ENCODE measurements around the gene MCRIP2.
A peak's percentile ranks its signal among the peaks of the same experiment; 100 is the strongest.

The MCRIP2 gene

GRCh38 chr16:678209-678857, 36.7 kb downstream of the MCRIP2 start:
- Histone ChIP-seq H3K9me3 (ENCODE audit: severe bottlenecking) (no peaks in the 10 kb centered on the region), H3K27me3 (ENCODE audit: insufficient read depth, low read depth, severe bottlenecking) (no peaks in the 10 kb centered on the region), H3K27ac (peak overlapping the region; percentile 92), H3K4me3 (ENCODE audit: low read depth, low read length) (no peak overlapping the region), H3K36me3 (peaks cover 34% of the 10 kb centered on the region)
- DNase-seq = no peak
- no peak for TF ChIP-seq CTCF (IDR thresholded peaks at IDR 0.05; ENCODE audit: low read depth, low read length)

DNA sequence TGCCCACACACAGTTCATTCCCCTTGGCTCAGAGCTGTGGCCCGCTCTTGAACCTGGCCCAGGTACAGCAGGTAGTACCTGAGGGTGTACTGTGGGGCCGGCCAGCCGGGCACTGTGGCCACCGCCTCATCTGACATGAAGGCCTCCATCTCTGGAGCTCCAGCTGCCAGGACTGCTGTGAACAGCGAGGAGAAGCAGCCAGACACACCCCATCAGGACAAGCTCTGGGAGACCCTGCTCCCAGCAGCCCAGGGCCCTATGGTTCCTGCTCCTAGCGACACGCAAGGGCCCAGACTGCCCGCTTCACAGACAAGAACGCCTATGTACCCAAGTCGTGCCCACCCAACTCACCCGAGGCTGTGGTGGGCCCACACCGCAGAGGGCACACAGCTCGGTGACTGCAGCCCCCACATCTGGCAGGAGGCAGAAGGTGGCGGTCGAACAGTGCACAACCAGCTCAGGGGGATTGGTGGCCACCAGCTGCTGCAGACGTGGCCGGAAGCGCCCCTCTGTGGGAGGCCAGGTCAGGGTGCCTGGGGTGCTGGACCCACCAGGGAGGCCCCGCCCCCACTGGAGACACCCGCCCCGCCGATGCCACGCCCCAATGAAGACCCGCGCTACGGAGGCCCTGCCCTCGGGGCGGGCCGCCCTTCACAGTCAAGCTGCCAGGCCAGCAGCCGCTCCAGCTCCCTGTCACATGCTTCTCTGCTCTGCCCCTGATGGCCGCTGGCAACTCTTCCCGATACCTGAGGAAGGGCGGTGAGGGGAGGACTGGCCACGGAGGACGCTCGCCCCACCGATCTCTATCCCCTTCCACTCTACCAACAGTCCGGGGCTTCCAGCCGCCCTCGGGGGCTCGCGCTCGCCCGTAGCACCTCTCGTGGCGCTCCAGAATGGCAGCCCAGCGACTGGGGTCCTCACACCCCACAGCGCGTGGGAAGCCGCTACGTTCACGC, 37.5 kb downstream of the MCRIP2 start:
- peak overlapping the region; percentile 52 for H3K4me3 ChIP-seq (ENCODE audit: low read depth, low read length)
- peak overlapping the region; percentile 92 for H3K27ac ChIP-seq
- no peaks in the 10 kb centered on the region for H3K27me3 ChIP-seq (ENCODE audit: insufficient read depth, low read depth, severe bottlenecking)
- peaks cover 33% of the 10 kb centered on the region for H3K36me3 ChIP-seq
- no peaks in the 10 kb centered on the region for H3K9me3 ChIP-seq (ENCODE audit: severe bottlenecking)
- peak; percentile 89 for DNase-seq
- TF ChIP-seq CTCF (IDR thresholded peaks at IDR 0.05; ENCODE audit: low read depth, low read length) = no peak

- DNase-seq = peak; percentile 94
- Histone ChIP-seq H3K4me3 (ENCODE audit: low read depth, low read length) (peak within 1 kb of the TSS; percentile 76), H3K9me3 (ENCODE audit: severe bottlenecking) (no peaks in the 10 kb centered on the region), H3K27me3 (ENCODE audit: insufficient read depth, low read depth, severe bottlenecking) (no peaks in the 10 kb centered on the region), H3K36me3 (peaks cover 34% of the 10 kb centered on the region), H3K27ac (peak within 1 kb of the TSS; percentile 92)
- no peak for TF ChIP-seq CTCF (IDR thresholded peaks at IDR 0.05; ENCODE audit: low read depth, low read length)
These were observed 38.4 kb downstream of the MCRIP2 start, which contains the start of gene STUB1 for GRCh38 chr16:679814-680624. Gene STUB1 (plus strand): TSS chr16:680410. CDS start chr16:680526, 116 bp downstream.

GRCh38 chr16:680625-680945, 39.0 kb downstream of the MCRIP2 start:
- H3K9me3 ChIP-seq (ENCODE audit: severe bottlenecking) = no peaks in the 10 kb centered on the region
- peak overlapping the region; percentile 91 for H3K27ac ChIP-seq
- DNase-seq = no peak
- H3K36me3 ChIP-seq = peaks cover 39% of the 10 kb centered on the region
- H3K4me3 ChIP-seq (ENCODE audit: low read depth, low read length) = peak overlapping the region; percentile 76
- TF ChIP-seq CTCF (IDR thresholded peaks at IDR 0.05; ENCODE audit: low read depth, low read length) = no peak
- H3K27me3 ChIP-seq (ENCODE audit: insufficient read depth, low read depth, severe bottlenecking) = no peaks in the 10 kb centered on the region

DNA sequence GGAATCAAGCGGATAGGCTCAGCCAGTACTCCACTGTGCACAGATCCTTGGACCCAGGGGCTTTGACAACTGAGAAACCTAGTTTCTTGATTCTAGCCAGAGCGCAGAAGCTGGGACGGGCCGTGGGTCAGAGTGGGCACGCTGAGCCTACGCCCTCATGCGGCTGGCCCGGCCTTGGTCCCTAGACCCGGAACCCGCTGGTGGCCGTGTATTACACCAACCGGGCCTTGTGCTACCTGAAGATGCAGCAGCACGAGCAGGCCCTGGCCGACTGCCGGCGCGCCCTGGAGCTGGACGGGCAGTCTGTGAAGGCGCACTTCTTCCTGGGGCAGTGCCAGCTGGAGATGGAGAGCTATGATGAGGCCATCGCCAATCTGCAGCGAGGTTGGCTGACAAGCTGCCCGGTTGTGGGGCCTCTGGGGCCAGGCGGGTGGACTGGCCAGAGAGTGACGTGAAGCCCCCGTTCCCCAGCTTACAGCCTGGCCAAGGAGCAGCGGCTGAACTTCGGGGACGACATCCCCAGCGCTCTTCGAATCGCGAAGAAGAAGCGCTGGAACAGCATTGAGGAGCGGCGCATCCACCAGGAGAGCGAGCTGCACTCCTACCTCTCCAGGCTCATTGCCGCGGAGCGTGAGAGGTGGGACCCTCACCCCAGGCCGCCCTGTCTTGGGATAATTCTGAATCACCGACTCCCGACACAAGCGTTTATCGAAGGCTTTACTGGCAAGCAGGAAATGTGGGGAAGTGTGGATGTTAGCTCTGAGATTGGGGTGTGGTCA, 39.5 kb downstream of the MCRIP2 start:
- peak overlapping the region; percentile 76 for H3K4me3 ChIP-seq (ENCODE audit: low read depth, low read length)
- peaks cover 43% of the 10 kb centered on the region for H3K36me3 ChIP-seq
- no peaks in the 10 kb centered on the region for H3K27me3 ChIP-seq (ENCODE audit: insufficient read depth, low read depth, severe bottlenecking)
- H3K27ac ChIP-seq = peak overlapping the region; percentile 91
- peak; percentile 38 for DNase-seq
- TF ChIP-seq CTCF (IDR thresholded peaks at IDR 0.05; ENCODE audit: low read depth, low read length) = peak; percentile 37; the same call in 1 of the 2 replicates
- H3K9me3 ChIP-seq (ENCODE audit: severe bottlenecking) = no peaks in the 10 kb centered on the region

Data from WERI-Rb-1 (cell line).